Measurements from ENCODE around the gene MCC.
"Not testable (repeated sequence)": the region's sequence is repeated elsewhere in the genome, so short reads cannot be mapped to it uniquely, and the experiment has no call there.

Gene MCC

DNA sequence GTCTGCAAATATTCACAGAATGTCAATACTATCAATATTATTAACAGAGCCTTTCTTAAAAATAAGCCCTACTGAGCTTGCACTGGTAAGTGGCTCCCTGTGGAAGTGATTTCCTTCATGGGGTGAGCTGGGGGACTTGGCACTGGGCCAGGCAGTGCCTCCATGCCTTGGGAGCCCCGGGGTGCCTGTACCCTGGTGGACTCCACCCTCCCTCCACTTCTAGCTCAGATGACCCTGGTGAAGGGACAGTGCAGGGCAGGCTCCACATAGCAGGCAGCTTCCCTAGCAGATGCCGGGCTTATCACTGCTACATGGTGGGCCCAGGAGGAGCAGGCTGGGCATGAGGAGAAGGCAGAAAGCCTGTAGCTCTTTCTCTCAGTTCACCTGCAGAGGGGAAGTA is 392.4 kb downstream of the MCC start:
- in situ Hi-C loops (cut with MboI; ENCODE audit: low pct_unique_long_range_greater_than_20kb, low sequenced_read_pairs) = no loop called here
- no peak for DNase-seq

DNA sequence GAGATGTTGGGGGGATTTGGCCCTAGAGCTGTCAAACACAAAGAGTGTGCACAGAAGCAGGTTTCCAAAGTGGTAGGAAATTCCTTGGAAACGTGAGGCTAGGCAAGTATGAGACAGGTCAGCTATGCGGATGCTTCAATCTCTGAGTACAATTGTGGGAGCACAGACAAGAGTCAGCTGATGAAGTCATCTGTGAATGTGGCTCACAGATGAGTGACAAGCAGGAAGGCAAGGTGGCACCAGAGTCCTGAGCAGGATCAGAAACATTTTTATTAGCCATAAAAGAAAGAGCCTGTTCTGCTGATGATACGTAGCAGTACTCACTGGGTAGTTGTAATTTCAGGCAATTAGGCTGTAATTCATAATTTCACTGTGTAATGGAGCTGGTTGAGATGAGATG is 394.7 kb downstream of the MCC start:
- in situ Hi-C loops (cut with MboI; ENCODE audit: low pct_unique_long_range_greater_than_20kb, low sequenced_read_pairs) = no loop called here
- DNase-seq = no peak

DNA sequence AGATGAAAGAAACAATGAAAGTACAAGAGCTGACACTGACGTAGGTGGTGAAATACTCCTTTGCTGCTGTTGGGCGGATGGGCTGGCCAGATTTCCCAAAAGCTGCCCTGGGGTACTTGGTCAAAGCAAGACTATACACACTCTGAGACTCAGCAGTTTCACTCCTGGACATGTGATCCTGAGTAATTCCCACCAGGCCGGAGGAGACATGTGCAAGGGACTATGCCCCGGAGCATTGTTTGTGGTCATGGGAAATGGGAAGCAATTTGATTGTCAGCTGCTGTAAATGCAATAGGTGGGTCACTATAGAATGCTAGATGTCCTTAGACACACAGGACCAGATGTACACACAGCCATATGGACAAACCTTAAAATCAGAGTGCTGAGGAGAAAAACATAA is 395.6 kb downstream of the MCC start:
- DNase-seq = no peak
- in situ Hi-C loops (cut with MboI; ENCODE audit: low pct_unique_long_range_greater_than_20kb, low sequenced_read_pairs) = no loop called here

DNA sequence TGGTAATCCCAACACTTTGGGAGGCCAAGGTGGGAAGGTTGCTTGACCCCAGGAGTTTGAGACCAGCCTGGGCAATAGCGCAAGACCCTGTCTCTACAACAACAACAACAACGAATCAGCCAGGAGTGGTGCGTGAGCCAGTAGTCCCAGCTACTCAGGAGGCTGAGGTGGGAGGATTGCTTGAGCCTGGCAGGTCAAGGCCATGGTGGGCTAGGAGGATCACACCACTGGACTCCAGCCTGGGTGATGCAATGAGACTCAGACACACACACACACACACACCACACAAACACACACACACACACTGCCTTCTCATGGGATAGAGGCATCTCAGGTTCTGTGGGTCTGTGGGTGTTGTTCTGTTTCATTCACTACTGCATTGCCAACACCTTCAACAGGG is 396.6 kb downstream of the MCC start:
- no peak for DNase-seq
- in situ Hi-C loops (cut with MboI; ENCODE audit: low pct_unique_long_range_greater_than_20kb, low sequenced_read_pairs) = no loop called here

DNA sequence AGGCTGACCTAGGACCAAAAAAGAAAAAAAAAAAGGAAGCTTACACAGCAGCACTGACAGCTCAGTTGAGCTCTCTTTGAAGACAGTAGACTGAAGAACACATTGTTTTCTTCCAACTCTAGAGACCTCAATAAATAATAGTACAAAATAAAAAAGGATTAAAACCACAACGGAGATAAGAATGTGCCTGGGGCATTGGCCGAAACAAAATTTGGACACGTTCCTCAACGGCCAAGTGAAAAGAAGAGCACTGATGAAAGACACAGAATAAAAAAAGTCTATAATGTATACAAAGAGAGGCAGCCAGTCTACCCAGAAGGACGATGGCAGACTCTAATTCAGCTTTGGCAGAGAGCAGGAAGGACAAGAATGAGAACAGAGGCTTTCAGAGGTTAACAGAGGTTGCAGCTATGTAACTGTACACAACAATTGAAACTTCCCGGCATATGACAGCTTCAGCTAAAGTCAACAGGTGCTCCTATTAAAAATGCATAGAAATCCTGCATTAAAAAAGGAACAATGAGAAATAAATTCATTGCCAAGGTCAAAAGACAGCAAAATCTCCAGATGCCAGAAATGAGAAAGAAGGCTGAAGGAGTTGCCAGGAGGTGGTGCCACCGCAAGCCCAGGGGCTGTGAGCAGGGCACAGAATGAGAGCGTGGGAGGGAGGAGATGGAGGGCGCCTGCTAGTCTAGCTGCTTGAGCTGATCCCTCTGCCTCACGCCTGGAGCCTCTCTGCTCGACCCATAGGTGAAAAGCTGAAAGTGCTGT is 397.7 kb downstream of the MCC start:
- in situ Hi-C loops (cut with MboI; ENCODE audit: low pct_unique_long_range_greater_than_20kb, low sequenced_read_pairs) = no loop called here
- DNase-seq = no peak

DNA sequence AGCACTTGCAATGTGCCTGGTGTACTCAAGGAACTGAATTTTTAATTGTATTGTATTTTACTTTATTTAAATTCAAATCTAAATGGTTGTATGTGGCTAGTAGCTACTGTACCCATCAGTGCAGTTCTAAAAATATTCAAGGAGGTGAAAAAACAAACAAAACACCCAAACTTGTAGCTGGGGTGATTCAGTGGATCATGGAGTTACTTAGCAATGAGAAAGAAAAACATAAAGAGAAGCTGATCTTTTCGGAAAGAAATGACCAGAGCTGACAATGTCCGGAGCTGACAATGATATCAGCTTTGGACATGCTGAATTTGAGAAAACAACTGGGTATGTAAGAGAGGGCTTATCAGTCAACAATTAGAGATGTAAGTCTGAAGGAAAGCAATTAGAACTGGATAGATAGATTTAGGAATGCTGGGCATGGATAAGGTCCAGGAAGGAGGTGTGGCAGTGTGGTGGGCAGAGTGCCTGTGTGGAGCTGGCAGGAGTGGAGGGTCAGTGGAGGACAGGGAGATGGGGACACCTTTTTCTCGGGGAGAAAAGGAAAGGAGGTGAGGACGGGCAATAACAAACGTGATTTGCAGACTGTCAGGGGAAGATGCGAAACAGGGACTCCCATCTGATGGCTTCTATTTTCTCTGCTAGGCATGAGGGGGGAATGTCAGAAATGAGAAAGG is 398.5 kb downstream of the MCC start:
- DNase-seq = no peak
- in situ Hi-C loops (cut with MboI; ENCODE audit: low pct_unique_long_range_greater_than_20kb, low sequenced_read_pairs) = no loop called here

DNA sequence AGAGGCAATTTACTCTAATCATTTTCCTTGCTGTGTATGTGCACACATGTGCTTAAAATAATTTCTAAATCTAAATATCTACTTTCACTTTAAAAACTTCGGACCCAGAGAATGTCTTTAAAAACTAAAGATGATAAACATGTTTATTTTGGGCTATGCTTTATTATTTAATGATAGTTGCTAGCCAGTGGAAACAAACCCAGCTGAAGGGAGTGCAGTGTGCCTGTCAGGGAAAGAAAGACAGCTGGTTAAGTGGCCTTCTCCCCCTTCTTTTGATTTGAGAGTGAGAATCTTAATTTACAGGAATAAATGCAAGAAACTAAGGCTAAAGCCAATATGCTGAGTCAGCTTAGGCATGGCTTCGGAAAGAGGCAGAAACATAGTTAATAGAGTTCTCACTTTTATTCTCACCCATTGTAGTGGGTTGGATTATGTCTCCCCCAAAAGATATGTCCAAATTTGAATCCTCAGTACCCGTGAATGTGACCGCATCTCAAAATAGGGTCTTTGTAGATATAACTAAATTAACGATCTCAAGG is 400.2 kb downstream of the MCC start:
- no peak for DNase-seq
- in situ Hi-C loops (cut with MboI; ENCODE audit: low pct_unique_long_range_greater_than_20kb, low sequenced_read_pairs) = no loop called here

DNA sequence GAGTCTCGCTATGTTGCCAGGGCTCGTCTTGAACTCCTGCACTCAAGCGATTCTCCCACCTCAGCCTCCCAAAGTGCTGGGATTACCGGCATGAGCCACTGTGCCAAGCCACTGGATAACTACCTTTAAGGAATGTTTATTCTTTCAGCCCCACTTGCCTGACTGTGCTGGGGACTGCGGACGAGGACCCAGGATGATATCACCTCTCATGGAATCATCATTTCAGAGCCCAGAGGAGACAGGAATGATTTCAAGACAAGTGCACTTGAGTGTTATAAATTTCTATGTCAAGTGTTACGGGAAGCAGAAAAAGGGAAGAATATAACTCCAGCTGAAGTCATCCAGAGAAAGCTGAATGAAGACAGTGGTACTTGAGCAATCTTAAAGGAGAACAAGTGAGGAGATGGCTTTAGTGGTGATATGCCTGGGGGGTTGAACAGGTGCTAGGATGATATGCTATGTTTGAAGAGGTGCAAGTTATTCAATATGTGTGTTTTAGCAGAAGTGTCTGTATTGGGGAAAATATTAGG is 402.3 kb downstream of the MCC start:
- no peak for DNase-seq
- in situ Hi-C loops (cut with MboI; ENCODE audit: low pct_unique_long_range_greater_than_20kb, low sequenced_read_pairs) = no loop called here

DNA sequence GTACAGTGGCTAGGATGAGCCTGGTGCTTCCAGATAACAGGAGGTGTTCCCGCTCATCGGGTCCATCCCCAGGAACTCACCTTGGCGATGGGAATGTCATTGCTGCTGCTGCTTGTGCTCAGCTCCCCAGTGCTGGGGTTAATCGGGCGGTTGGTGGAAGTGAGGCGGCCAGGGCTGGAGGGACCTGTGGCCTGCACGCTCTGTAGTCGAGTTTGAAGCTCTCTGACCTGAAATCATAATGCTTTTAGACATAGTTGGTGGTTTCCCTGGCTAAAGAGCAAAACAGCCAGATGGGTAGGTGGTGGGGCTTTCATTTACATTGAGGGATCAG is 403.2 kb downstream of the MCC start:
- no peak for DNase-seq
- in situ Hi-C loops (cut with MboI; ENCODE audit: low pct_unique_long_range_greater_than_20kb, low sequenced_read_pairs) = no loop called here

DNA sequence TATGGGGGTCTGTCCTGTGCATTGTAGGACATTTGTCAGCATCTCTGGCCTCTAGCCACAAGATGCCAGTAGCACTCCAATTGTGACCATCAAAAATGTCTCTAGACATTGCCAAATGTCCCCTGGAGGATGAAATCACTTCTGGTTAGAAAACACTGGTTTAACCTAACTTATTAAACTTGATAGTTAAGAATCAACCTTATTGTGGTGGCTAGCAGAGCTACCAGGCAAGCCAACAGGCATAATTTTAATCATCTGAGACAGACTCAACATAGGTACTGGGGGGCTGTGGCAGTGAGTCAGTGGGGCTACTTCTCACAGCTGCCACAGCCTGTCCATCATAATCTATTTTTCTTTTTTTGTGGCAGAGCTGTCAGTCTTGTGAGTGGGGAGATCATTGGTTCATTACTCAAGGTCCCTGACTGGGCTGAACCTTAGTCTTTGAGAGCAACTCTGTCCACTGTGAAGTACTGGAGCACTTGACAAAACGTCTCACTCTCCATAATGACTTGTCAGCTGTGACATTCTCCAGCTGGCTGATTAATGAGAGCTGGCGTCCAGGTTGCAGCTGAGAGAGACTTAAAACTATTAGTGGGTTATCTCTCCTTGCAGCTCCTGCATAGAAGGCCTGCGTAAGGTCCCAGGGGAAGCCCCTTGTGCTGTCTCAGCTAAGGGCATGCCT is 403.7 kb downstream of the MCC start:
- in situ Hi-C loops (cut with MboI; ENCODE audit: low pct_unique_long_range_greater_than_20kb, low sequenced_read_pairs) = no loop called here
- DNase-seq = no peak

DNA sequence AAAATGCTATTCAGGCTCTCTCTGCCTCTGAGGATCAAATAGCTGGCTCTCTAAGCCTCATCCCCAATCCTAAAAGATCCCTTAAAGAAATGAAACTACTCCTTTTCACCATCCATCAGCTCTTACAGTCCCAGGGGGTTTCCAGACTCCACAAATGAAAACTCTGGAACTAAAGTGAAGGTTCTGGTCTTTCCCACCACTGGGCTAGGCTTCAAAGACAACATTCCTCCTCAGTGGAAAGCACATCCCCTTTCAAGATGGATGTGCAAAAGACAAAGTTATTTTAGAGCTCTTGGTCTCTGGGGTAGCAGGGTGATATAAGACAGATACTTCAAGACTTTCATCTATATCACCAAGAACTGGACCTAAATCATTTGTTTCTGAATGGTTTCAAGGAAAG is 404.8 kb downstream of the MCC start:
- in situ Hi-C loops (cut with MboI; ENCODE audit: low pct_unique_long_range_greater_than_20kb, low sequenced_read_pairs) = no loop called here
- DNase-seq = no peak

DNA sequence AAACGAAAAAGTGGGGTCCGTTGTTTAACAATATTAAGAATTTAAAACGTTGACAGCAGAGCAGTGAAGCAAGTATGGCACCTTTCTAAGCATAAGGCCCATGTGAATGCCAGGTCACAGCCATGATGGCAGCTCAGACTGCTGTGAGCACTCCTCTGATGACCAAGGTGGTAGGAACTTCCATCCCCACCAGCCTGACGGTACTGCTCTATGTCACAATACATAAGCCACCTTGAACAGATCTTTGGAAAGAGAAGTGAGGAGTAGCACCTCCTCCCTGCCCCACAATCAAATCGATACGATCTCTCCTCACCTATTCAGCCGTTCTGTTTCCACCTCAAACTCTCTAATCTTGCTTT is 405.7 kb downstream of the MCC start:
- in situ Hi-C loops (cut with MboI; ENCODE audit: low pct_unique_long_range_greater_than_20kb, low sequenced_read_pairs) = no loop called here
- no peak for DNase-seq

DNA sequence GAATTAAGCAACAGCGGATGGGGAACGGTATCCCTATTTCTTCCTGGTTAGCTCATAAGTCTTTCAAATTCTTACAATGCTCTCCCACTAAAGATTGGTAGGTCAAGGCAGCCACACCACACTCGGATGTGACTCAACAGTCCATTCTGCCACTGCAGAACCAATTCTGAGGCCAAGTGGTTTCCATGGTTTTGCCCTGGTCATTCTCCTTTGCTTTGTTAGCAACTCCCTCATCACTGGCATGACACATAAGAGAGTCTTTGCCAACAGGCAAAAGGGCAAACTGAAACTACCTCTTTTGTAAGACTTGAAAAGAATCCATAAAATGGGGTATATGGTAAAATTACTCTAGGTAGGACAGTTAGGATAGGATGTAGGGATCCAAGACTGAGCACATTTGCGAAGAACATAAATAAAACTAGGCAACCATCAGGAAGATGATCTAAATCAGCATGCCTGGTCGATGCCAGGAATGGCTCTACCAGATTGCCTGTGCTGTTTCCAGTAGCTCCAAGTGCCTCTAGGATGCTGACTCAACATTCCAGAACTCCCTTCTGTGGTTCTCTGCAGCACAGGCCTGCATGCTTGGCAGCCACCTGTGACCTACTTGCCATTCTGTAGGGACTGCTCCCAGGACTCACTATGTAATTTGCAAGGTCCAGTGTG is 406.2 kb downstream of the MCC start:
- DNase-seq = no peak
- in situ Hi-C loops (cut with MboI; ENCODE audit: low pct_unique_long_range_greater_than_20kb, low sequenced_read_pairs) = no loop called here

DNA sequence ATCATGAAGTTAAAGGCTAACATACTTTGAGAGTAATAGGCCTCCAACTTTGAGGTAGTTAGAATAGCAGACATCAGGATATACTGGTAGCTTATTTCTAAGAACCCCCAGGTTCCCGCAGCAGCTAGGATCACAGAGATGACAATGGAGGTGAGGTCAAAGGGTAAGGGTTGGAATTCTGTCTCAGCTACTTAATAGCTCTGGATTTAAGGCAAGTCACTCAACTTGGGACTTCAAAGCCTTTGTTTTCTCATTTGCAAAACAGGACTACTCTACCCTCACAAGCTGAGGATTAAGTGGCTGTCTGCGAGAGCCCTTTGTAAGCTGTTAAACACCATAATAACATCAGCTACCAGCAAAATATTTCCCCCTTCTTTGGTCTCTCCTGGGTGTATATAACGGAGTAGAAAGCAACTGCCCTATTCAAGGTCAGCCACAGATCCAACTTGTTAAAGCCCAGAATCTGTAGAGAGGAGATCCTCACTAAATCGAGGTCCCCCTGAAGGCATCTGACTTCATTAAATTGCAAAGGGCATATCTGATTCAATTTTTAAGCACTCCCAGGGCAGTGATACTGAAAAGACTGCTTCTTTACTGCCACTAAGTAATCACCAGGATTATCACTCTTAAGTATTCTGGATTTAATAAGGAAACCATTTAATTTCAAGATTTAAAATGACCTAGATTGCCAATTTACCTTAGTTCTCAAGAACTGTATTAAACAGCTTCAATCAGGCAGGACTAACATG is 407.0 kb downstream of the MCC start:
- DNase-seq = no peak
- in situ Hi-C loops (cut with MboI; ENCODE audit: low pct_unique_long_range_greater_than_20kb, low sequenced_read_pairs) = no loop called here

DNA sequence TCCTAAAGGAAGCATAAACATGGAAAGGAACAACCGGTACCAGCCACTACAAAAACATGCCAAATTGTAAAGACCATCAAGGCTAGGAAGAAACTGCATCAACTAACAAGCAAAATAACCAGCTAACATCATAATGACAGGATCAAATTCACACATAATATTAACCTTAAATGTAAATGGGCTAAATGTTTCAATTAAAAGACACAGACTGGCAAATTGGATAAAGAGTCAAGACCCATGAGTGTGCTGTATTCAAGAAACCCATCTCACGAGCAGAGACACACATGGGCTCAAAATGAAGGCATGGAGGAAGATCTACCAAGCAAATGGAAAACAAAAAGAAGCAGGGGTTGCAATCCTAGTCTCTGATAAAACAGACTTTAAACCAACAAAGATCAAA is 411.6 kb downstream of the MCC start:
- DNase-seq; in situ Hi-C loops (cut with MboI; ENCODE audit: low pct_unique_long_range_greater_than_20kb, low sequenced_read_pairs): not testable (repeated sequence)

DNA sequence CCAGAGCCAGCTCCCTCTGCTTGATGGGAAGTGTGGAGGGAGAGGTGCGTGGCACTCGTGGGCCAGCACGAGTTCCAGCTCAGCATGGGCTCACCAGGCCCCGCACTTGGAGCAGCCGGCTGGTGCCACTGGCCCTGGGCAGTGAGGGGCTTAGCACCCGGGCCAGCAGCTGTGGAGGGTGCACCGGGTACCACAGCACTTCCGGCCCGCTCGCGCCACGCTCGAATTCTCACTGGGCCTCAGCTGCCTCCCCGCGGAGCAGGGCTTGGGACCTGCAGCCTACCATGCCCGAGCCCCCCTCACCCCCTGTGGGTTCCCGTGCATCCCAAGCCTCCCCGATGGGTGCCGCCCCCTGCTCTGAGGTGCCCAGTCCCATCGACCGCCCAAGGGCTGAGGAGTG is 413.2 kb downstream of the MCC start:
- in situ Hi-C loops (cut with MboI; ENCODE audit: low pct_unique_long_range_greater_than_20kb, low sequenced_read_pairs) = no loop called here
- no peak for DNase-seq

DNA sequence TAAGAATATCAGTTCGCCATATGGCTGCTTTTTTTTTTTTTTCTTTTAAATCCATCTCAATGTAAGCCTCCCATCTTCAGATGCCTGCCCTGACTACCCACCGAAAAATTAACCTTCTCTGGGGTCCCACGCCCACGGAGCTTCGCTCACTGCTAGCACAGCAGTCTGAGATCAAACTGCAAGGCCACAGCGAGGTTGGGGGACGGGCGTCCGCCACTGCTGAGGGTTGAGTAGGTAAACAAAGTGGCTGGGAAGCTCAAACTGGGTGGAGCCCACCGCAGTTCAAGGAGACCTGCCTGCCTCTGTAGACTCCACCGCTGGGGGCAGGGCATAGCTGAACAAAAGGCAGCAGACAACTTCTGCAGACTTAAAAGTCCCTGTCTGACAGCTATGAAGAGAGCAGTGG is 414.6 kb downstream of the MCC start:
- not testable (repeated sequence) for DNase-seq

DNA sequence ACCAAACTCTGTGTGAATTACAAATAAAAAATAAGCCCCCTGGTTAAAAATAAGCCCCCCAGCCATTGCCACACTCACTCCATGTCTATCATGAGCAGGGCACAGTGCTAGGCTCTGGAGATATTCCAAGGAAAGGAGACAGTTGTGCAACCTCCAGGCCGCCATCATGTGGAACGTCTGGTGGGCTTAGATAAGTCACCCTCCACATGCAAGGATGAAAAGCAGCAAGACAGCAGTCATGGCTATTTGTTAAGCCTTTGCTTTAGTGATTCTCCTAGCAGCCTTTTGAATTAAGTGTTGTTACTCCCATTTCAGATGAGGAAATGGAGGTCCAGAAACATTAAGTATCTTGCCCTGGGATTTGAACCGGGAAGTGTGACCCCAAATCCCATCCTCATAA is 416.9 kb downstream of the MCC start:
- in situ Hi-C loops (cut with MboI; ENCODE audit: low pct_unique_long_range_greater_than_20kb, low sequenced_read_pairs) = no loop called here
- DNase-seq = no peak

More for the DNA sequence above, 414.6 kb downstream of the MCC start:
- in situ Hi-C loops (cut with MboI; ENCODE audit: low pct_unique_long_range_greater_than_20kb, low sequenced_read_pairs) = not testable (repeated sequence)

DNA sequence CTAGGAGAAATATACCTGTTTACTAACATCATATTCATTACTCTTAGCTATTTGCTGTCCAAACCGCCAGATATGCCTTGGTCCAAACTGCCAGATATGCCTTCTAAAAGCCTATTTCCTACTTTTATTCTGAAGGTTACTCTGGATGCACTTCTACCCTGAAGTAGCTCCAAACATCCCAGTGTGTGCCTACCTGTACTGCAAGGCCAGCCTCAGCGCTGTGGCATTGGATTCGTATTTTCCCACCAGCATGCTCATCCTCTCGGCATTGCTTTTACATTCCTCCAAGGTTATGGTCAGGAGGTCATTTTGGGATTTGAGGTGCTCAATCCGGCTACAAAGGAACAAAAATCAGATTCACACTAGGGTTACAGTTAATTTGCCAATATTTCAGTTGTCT is 417.4 kb downstream of the MCC start:
- no peak for DNase-seq
- in situ Hi-C loops (cut with MboI; ENCODE audit: low pct_unique_long_range_greater_than_20kb, low sequenced_read_pairs) = no loop called here
